AG09319 (cell line): ENCODE data around the gene IL22RA2.

Experiments
- DNase-seq: peaks from one replicate; pipeline ENCODE4 v3.0.0-alpha.2; 2010; ENCODE audit warnings: low read depth; ENCODE audit errors: extremely low read depth
- TF ChIP-seq, protein P1 (sequence below): IDR thresholded peaks from 2 replicates; pipeline ENCODE4 v1.5.1; 2011; ENCODE audit warnings: low read depth, mild to moderate bottlenecking, inconsistent platforms, low read length, moderate library complexity

IL22RA2 gene

DNA sequence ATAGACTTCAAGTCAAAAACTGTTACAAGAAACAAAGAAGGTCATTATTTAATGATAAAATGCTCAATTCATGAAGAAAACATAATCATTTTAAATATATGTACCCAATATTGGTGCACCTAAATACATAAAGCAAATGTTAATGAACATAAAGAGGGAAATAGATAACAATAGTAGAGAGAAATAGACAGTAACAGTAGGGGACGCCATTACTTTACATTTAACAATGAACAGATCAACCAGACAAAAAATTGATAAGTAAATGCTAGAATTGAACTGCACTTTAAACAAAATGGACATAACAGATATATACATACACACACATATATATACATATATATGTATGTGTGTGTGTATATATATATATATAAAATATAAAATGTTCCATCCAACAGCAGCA lies 37.4 kb downstream of the IL22RA2 start:
- TF ChIP-seq, protein P1, sequence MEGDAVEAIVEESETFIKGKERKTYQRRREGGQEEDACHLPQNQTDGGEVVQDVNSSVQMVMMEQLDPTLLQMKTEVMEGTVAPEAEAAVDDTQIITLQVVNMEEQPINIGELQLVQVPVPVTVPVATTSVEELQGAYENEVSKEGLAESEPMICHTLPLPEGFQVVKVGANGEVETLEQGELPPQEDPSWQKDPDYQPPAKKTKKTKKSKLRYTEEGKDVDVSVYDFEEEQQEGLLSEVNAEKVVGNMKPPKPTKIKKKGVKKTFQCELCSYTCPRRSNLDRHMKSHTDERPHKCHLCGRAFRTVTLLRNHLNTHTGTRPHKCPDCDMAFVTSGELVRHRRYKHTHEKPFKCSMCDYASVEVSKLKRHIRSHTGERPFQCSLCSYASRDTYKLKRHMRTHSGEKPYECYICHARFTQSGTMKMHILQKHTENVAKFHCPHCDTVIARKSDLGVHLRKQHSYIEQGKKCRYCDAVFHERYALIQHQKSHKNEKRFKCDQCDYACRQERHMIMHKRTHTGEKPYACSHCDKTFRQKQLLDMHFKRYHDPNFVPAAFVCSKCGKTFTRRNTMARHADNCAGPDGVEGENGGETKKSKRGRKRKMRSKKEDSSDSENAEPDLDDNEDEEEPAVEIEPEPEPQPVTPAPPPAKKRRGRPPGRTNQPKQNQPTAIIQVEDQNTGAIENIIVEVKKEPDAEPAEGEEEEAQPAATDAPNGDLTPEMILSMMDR, result peak; percentile 40

DNA sequence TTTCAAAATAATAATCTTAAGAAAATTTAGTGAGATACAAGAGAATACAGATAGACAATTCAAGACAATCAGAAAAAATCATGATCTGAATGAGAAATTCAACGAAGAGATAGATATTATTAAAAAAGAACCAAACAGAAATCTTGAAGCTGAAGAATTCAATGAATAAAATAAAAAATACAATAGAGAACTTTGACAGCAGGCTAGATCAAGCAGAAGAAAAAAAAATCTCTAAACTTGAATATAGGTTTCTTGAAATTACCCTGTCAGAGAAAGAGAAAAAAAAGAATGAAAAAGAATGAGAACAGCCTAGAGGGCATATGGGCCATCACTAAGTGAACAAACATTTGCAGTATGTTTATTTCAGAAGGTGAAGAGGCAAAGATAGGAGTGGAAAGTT lies 39.0 kb downstream of the IL22RA2 start:
- TF ChIP-seq, protein P1, result no peak

More for the DNA sequence above, 37.4 kb downstream of the IL22RA2 start:
- no peak for DNase-seq

DNA sequence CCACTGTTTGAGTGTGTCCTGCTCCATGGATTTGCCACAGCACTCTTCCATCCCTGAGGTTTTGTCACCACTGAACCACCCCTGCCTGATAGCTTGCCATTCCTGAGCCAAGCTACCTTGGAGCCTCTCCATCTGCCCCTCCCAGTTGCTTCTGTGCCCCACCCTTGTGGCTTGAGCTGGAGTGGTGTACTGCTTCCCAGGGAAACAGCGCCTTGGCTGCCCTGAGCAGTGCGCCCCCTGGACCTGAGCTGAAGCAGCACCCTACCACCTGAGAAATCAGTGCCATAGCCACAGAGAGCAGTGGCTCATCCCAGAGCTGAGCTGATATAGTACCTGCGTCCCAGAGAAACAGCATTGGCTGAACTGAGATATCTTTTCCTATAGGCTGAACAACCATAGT lies 40.3 kb downstream of the IL22RA2 start:
- no peak for DNase-seq
- TF ChIP-seq, protein P1, result no peak

More for the DNA sequence above, 39.0 kb downstream of the IL22RA2 start:
- no peak for DNase-seq

DNA sequence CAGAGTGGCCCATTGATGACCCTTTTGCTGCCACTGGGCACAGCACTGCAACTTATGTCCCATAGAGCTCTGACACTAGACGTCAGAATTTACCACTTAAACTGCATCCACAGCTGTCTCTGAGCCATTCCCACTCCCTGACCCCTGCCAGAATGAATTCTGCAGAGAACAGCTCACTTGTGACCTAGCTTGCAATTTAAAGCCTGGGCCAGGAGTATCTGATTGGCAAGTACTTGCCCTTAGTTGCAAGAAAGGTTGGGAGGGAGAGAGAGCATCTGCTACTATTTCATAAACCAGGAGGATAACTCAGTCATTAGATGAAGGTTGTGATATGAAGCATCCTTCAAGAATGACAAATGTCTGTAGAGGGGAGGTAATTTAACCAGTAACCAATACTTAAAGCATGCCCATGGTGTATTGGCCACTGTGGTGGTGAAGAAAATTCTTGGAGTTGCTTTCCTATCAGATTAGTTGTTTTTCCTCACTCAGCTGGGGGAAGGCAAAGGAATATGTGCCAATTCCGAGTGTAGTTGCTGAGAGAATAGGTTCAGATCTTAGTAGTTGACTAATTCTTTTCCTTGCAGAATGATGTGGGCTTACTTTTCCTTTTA lies 46.5 kb downstream of the IL22RA2 start:
- no peak for DNase-seq

DNA sequence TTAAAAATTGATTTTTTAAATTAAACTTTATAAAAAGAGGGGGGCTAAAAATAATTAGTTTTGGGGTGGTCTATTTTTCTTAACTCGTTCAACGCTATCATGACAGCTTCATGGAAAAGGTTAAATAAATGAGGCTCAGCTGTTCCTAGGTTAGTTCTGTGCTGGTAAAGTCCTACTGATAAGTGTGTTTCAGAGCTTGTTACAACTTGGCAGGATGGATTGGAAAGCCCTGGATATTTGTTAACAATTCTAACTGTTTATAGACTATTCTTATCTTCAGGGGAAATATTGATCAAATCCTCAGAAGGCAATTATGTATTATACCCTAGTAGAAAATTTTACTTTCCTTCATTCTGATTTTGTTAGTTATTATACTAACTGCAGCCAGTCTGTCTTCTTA lies 50.4 kb downstream of the IL22RA2 start:
- DNase-seq, result no peak
- TF ChIP-seq, protein P1, result no peak

More for the DNA sequence above, 46.5 kb downstream of the IL22RA2 start:
- TF ChIP-seq, protein P1, result no peak

DNA sequence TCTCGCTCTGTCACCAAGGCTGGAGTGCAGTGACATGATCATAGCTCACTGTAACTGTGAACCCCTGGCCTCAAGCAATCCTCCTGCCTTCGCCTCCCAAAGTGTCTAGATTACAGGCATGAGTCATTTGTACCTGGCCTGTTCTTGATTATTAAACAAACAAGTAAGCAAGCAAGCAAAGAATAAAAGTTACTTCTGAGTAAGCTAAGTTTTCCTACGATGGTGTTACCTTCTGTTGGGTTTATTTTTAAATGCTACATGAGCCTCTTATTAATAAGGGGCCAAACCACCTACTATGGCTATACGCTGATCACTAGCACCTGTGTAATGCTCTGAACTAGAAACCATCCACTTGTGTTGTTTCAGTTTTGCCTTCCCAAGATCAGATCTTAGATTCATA lies 50.8 kb downstream of the IL22RA2 start:
- TF ChIP-seq, protein P1, result no peak
- DNase-seq, result no peak

DNA sequence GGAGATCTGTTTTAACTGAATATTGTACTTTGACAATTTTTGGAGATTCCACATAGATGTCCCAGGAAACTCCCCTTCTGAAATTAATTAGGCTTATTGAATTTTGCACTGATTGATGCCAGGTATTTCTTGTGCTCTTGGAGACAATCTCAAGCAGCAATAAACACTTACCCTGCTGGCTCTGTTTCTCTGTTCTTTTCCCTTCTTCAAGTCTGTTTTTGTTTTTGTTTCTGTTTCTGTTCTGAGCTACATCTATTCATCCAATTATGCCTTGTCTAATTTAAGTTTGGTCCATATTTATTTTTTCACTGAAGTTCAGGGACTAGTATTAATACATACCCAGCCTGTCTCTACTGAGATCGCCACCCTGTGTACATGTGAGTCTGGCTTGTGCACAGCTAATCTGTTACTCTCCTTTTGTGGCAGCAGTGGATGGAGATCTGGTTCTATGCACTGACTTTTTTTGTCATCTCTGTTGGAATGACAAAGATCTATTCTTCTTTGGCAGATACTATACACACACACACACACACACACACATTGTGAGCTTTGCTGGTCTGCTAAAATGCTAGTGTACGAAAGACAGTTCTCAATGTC lies 51.9 kb downstream of the IL22RA2 start:
- TF ChIP-seq, protein P1, result no peak
- DNase-seq, result no peak
